GM12864 (cell line): ENCODE results near the gene ITPRIPL2.

Experiments used
- DNase-seq: peaks from one replicate; pipeline ENCODE4 v3.0.0-alpha.2; 2011; ENCODE audit warnings: low read depth
- H3K4me3 ChIP-seq: 2 replicates; pipeline ENCODE4 v1.5.1; 2011; ENCODE audit warnings: mild to moderate bottlenecking, low read depth, low read length, control low read depth
- CTCF ChIP-seq: IDR thresholded peaks from 2 replicates; pipeline ENCODE4 v1.5.1; 2011; ENCODE audit warnings: low read depth, mild to moderate bottlenecking, moderate library complexity, low read length, control low read depth, inconsistent platforms; ENCODE audit errors: missing control alignments

ITPRIPL2 gene

DNA sequence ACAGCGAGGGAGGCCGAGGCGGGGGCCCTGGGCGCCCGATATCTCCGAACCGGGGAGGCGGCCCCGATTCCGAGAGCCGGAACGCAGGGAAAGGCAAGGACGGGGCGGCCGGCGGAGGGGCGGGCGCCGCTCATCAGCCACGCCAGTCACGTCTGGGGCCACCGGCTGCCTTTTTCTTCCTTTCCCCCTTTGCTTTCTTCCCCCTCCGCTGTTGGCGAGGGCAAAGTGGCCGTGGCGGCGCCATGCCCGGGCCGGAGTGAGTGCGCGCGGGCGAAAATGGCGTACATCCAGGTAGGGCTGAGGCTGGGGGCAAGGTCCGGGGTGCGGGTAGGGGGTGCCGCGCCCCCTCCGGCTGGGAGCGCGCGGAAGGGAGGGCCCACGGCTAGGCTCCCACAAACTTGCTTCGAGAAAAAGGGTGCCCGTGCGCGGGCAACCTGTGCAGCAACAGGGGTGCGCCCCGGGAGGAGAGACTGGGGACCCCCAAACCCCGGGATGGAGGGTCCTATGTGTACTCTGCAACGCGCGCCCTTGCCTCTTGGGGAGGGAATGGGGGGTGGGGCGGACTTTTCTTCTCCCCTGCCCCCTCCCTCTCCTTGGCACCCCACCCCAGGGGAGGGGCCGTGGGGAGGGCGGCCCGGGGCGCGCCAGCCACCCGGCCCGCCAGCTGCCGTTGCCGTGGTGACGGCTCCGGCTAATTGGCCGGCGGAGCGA lies 54.8 kb downstream of the ITPRIPL2 start:
- TF ChIP-seq CTCF, result no peak
- peak overlapping the region; percentile 25 for H3K4me3 ChIP-seq
- no peak for DNase-seq

GRCh38 chr16:19169082-19169639 lies 55.4 kb downstream of the ITPRIPL2 start:
- H3K4me3 ChIP-seq, result no peak overlapping the region
- TF ChIP-seq CTCF, result no peak
- no peak for DNase-seq

DNA sequence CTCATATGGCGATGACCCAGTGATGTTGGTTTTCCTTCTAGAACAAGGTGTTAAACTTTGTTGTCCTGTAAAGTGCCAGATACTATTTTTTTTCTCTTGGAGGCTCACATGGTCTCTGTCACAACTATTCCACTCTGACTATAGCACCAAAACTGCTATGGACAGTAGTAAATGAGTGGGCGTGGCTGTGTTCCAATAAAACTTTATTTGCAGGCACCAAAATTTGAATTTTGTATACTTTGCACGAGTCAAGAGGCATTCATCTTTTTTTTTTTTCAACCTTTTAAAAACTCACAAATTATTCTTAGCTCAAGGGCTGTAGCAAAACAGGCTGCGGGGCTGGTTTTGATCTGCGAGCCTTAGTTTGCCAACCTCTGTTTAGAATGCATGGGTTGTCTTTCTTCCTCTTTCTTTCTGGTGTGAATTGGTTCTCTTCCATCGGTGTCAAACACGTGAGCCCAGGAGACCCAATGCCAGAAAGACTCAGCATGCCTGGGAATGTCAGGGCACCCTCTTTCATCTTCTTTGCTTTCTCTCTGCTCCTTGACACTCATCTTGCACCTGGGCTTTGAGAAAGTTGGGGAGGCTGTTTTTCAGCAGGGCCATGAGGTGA lies 56.4 kb downstream of the ITPRIPL2 start:
- no peak for DNase-seq
- no peak overlapping the region for H3K4me3 ChIP-seq
- TF ChIP-seq CTCF, result no peak
